AG08395 (cell line): ENCODE measurements around the gene FARS2.
"Not testable (repeated sequence)": the region's sequence is repeated elsewhere in the genome, so short reads cannot be mapped to it uniquely, and the experiment has no call there.

Source experiments
- DNase-seq: peaks from one replicate; pipeline ENCODE4 v3.0.0; 2012; ENCODE audit warnings: mixed read lengths, low spot score

The FARS2 gene

DNA sequence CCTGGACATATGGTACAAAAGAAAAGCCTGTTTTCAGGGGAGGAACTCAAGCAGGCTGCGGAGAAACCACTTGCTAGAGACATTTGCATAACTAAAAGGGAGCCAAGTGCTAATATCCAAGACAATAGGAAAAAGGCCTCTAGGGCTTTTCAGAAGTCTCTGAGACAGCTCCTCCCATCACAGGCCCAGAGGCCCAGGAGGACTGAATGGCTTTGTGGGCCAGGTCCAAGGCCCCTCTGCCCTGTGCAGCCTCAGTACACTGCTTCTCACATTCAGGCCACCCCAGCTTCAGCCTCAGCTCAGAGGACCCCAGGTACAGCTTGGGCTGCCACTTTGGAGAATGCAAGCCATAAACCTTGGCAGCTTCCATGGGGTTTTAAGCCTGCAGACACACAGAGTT lies 545.1 kb downstream of the FARS2 start:
- DNase-seq = not testable (repeated sequence)

DNA sequence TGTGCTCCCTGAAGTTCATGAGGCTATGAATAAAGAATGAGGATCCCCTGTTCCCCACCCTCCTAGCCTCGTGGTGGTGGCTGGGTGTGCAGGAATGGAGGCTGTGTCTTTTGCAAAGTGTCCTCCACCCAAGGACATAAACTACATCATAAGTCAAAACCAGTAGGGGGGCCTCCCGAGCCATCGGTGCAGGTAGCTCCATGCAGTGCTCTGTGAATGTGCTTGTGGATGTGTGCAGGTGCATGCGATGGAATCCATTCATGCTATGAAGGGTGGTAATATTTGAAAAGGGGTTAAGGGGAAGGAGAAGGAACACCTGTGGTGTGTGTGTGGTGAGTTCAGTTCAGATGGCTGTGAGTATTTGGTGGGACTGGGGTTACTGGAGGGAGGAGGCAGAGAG lies 548.1 kb downstream of the FARS2 start:
- no peak for DNase-seq

DNA sequence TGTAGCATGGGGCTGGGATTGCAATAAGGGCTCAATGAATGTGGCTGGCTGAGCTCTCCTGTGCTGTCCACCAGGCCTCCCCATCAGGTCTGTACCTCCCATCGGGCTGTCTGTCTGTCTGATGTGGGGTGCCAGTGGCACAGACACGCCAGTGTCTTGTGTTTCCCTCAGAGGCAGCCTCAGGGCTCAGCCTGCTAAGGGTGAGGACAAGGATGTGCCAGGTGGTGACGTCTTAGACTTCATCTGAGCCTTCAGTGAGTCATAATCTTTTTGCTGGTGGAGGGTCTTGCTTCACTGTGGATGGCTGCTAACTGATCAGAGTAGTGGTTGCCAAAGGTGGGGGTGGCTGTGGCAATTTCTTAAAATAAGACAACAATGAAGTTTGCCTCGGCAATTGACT lies 550.7 kb downstream of the FARS2 start:
- DNase-seq = no peak

DNA sequence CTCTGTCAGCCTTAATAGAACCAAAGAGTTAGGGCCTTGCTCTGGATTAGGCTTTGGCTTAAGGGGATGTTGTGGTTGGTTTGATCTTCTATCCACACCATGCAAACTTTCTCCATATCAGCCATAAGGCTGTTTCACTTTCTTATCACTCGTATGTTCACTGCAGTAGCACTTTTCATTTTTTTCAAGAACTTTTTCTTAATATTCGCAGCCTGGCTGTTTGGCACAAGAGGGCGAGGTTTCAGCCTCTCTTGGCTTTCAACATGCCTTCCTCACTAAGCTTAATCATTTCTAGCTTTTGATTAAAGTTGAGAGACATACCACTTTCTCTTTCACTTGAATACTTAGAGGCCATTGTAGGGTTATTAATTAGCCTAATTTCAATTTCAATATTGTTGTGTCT lies 552.3 kb downstream of the FARS2 start:
- DNase-seq = no peak

DNA sequence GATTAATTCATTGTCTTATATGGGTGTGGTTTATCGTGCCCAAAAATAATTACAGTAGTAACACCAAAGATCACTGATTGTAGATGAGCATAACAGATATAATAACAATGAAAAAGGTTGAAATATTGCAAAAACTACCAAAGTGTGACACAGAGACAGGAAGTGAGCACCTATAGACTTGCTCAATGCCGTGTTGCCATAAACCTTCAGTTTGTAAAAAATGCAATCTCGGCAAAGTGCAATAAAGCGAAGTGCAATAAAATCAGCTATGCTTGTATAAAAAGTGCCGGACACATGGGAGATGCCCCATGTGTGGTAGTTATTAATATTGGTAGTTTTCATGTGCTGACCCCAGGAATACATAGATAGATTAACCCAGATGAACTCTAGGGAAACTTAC lies 552.8 kb downstream of the FARS2 start:
- DNase-seq = no peak

DNA sequence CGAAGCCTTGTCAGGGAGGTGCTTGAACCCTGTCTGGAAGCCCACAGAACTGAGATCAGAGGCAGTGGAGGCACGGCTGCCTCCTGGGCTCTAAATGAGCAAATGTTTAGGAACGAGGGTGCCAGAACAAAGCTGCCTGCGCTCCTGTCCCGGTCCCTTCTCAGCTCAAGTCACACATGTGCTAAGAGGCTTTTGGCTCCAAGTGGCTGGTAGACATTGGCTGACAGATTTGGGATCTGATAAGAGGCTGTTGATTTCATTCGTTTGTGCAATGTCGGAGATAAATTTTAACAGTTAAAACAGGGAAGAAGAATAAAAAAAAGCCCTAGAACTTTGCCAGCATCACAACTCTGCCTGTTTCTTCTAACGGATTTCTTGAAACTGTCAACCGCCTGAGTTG lies 553.6 kb downstream of the FARS2 start:
- no peak for DNase-seq

DNA sequence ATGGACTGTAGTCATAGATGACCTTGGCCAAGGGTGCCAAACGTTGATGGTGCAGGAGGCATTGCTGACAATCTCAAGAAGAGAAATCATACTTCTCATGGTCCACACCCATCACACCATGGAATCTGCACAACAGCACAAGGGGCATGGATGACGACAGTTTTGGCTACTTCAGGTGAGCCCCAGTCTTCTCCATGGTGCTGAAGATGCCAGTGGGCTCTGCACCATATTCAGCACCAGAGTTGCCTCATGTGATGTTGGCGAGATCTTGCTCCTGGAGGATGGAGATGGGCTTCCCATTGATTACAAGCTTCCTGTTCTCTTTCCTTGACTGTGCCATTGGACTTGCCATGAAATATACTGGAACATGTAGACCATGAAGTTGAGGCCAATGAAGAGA lies 556.6 kb downstream of the FARS2 start:
- DNase-seq = no peak

DNA sequence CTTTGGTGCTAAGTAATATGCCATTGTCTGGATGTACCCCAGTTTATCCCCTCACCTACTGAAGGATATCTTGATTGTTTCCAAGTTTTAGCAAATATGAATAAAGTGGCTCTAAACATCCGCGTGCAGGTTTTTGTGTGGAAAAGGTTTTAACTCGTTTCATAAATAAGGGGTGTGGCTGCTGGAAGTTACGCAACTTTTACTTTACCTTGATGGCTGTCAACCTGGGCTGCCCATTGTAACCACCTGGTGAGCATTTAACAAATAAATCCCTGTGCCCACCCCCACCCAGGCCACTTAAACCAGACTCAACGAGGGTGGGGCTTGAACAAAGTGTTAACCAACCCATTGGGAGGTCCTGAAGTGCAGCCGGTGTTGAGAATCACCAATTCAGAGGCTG lies 557.6 kb downstream of the FARS2 start:
- DNase-seq = no peak
